Stomach (tissue), 9 donors: ENCODE measurements around the gene LPAR5. TPM values are rescaled to one million over a fixed set of nuclear protein-coding genes. Genes with fewer than 3 reads are reported as not detected.
A peak's percentile ranks its signal among the peaks of the same experiment; 100 is the strongest.

Source experiments
- DNase-seq, 2 donors: peaks; one replicate each; pipeline versions ENCODE4 v3.0.0 to v3.0.0-alpha.2; 2013 to 2019
- H3K27ac ChIP-seq, 5 donors: fragments of 200-600 bp in 4 of 5; sonication (generic) in 4 of 5; one replicate each; pipeline ENCODE4 v1.5.1; 2013 to 2019; ENCODE audit warnings: mild to moderate bottlenecking in 1 of 5, moderate library complexity in 1 of 5
- H3K27me3 ChIP-seq, 3 donors: fragments of 200-600 bp; sonication (generic); one replicate each; pipeline ENCODE4 v1.5.1; 2017 to 2019; ENCODE audit warnings: mixed run types in 1 of 3
- H3K36me3 ChIP-seq, 4 donors: fragments of 200-600 bp; sonication (generic); 1 replicate in 3 of 4; 2 replicates in 1 of 4; pipeline ENCODE4 v1.5.1; 2016 to 2019
- H3K4me1 ChIP-seq, 4 donors: fragments of 200-600 bp; sonication (generic); one replicate each; pipeline ENCODE4 v1.5.1; 2016 to 2019
- H3K4me3 ChIP-seq, 4 donors: fragments of 200-600 bp; sonication (generic) in 3 of 4; one replicate each; pipeline ENCODE4 v1.5.1; 2016 to 2019; ENCODE audit warnings: mild to moderate bottlenecking in 1 of 4
- H3K9me3 ChIP-seq, 4 donors: fragments of 200-600 bp; sonication (generic); one replicate each; pipeline ENCODE4 v1.5.1; 2016 to 2019
- CTCF ChIP-seq, 7 experiments: fragments of 450-650 bp in 4 of 7; fragments of 200-600 bp in 3 of 7; sonication (generic) in 3 of 7; IDR thresholded peaks; one replicate each; pipeline ENCODE4 v1.5.1; 2016 to 2019; ENCODE audit warnings: antibody characterized with exemption in 7 of 7, control low read depth in 2 of 7, mild to moderate bottlenecking in 1 of 7
- EP300 ChIP-seq: sonication (generic); formaldehyde crosslinking; IDR thresholded peaks from one replicate; pipeline ENCODE4 v1.6.1; 2017; ENCODE audit warnings: antibody characterized with exemption
- POLR2A ChIP-seq, 4 donors: fragments of 450-650 bp; IDR thresholded peaks; one replicate each; pipeline ENCODE4 v1.6.1; 2016; ENCODE audit warnings: antibody characterized with exemption in 4 of 4, control low read depth in 2 of 4, mild to moderate bottlenecking in 1 of 4, moderate library complexity in 1 of 4
- POLR2AphosphoS5 ChIP-seq, 3 donors: sonication (generic); formaldehyde crosslinking; IDR thresholded peaks; one replicate each; pipeline ENCODE4 v1.6.1; 2016; ENCODE audit warnings: antibody characterized with exemption in 3 of 3
- WGBS, 5 donors: extraction: QIAGEN DNeasy Blood & Tissue Kit in 3 of 5; methylation state at CpG; one replicate each; pipeline versions ENCODE4 v1.1.5 to v1.1.7; 2013 to 2018; 5-methylcytosine and 5-hydroxymethylcytosine counted together
- intact Hi-C: fragments of 100-400 bp; cut with DNase I; formaldehyde crosslinking; loops from one replicate; pipeline ENCODE4 v1.15.1; 2023; ENCODE audit warnings: low total_unique reads
- polyA plus RNA-seq, 3 donors: library from polyadenylated mRNA; stranded (reverse); fragments of 200-250 nt; gene quantifications; one replicate each; pipeline ENCODE4 v1.2.3, GENCODE V29; 2013
- total RNA-seq, 5 donors: library from RNA; depleted of rRNA; stranded (reverse); fragments of >200 nt; gene quantifications; one replicate each; pipeline versions ENCODE4 v1.1.0 to v1.2.3, GENCODE V29; 2014 to 2016
- donor health status: healthy with polysubstance abuse.
- donor health status: Bipolar disorder and iron deficiency.
- donor health status: healthy.

LPAR5 gene
- total and polyA plus RNA-seq, 8 donors, result 1.3 to 33.0 (median 4.5) TPM

GRCh38 chr12:6613015-6613775 lies 22.6 kb downstream of the LPAR5 start:
- Histone ChIP-seq H3K9me3 (no peaks in the 10 kb centered on the region), H3K27ac (peak overlapping the region; percentile 69 to 94 (median 91)), H3K36me3 (no peaks in the 10 kb centered on the region), H3K27me3 (no peaks in the 10 kb centered on the region), H3K4me1 (peaks cover 29 to 48% (median 37%) of the 10 kb centered on the region in 4 donors), H3K4me3 (peak overlapping the region; percentile 15 to 37 (median 20))
- no peak for TF ChIP-seq EP300
- TF ChIP-seq CTCF (IDR thresholded peaks at IDR 0.05), result peak in 1 of 7 experiments; percentile 5
- TF ChIP-seq POLR2A (IDR thresholded peaks at IDR 0.05), result no peak
- peak in 1 of 3 donors; percentile 9 for TF ChIP-seq POLR2AphosphoS5 (IDR thresholded peaks at IDR 0.05)
- 0 to 4% (median 3%) methylated on average over 16 to 17 of the region's 17 CpGs for WGBS, 5 donors
- intact Hi-C loops, result no loop called here
- DNase-seq, result peak; percentile 79 to 95

- DNase-seq, result no peak
- H3K9me3 ChIP-seq, result no peaks in the 10 kb centered on the region
- intact Hi-C loops, result no loop called here
- no peaks in the 10 kb centered on the region for H3K27me3 ChIP-seq
- WGBS, 5 donors, result 23 to 35% (median 26%) methylated on average over 5 to 7 of the region's 7 CpGs
- peak overlapping the region; percentile 69 to 94 (median 91) for H3K27ac ChIP-seq
- peaks cover 29 to 49% (median 42%) of the 10 kb centered on the region in 4 donors for H3K4me1 ChIP-seq
- H3K4me3 ChIP-seq, result peak overlapping the region in 3 of 4 donors; percentile 15 to 37 (median 15)
- TF ChIP-seq POLR2AphosphoS5 (IDR thresholded peaks at IDR 0.05), result no peak
- no peak for TF ChIP-seq EP300
- no peak for TF ChIP-seq POLR2A (IDR thresholded peaks at IDR 0.05)
- TF ChIP-seq CTCF (IDR thresholded peaks at IDR 0.05), result no peak
- H3K36me3 ChIP-seq, result no peaks in the 10 kb centered on the region
These were observed 23.1 kb downstream of the LPAR5 start for GRCh38 chr12:6612652-6613014.

GRCh38 chr12:6612247-6612646 lies 23.5 kb downstream of the LPAR5 start:
- DNase-seq, result peak in 1 of 2 donors; percentile 44
- Histone ChIP-seq H3K4me1 (peaks cover 29 to 50% (median 43%) of the 10 kb centered on the region in 4 donors), H3K4me3 (peak overlapping the region in 2 of 4 donors; percentile 15 to 37), H3K36me3 (no peaks in the 10 kb centered on the region), H3K9me3 (no peaks in the 10 kb centered on the region), H3K27ac (peak overlapping the region; percentile 69 to 94 (median 91)), H3K27me3 (no peaks in the 10 kb centered on the region)
- 55 to 60% (median 57%) methylated on average over 4 to 6 of the region's 6 CpGs for WGBS, 5 donors
- intact Hi-C loops, result no loop called here
- no peak for TF ChIP-seq EP300

- intact Hi-C loops, result no loop called here
- WGBS, 5 donors, result 43 to 51% (median 45%) methylated on average over 8 of the region's 8 CpGs
- H3K36me3 ChIP-seq, result no peaks in the 10 kb centered on the region
- TF ChIP-seq CTCF (IDR thresholded peaks at IDR 0.05) (no peak), POLR2AphosphoS5 (IDR thresholded peaks at IDR 0.05) (no peak), POLR2A (IDR thresholded peaks at IDR 0.05) (no peak), EP300 (no peak)
- H3K9me3 ChIP-seq, result no peaks in the 10 kb centered on the region
- no peaks in the 10 kb centered on the region for H3K27me3 ChIP-seq
- peak in 1 of 2 donors; percentile 61 for DNase-seq
- peak overlapping the region; percentile 96 to 99 (median 98) for H3K27ac ChIP-seq
- peaks cover 41 to 65% (median 57%) of the 10 kb centered on the region in 4 donors for H3K4me1 ChIP-seq
- no peak overlapping the region for H3K4me3 ChIP-seq
These were observed 27.0 kb downstream of the LPAR5 start for GRCh38 chr12:6608592-6609281.
